Kidney (tissue), 14 donors: ENCODE data around the gene PTPRQ. TPM values are rescaled to one million over a fixed set of nuclear protein-coding genes. Genes with fewer than 3 reads are reported as not detected.

Experiments used
- DNase-seq, 5 donors: peaks; one replicate each; pipeline ENCODE4 v3.0.0-alpha.2; 2013 to 2020
- FAIRE-seq: peaks from 2 replicates; lab custom pipeline; 2012; peaks lifted over from hg19 to GRCh38; lab: Jason Lieb, UNC
- H3K27ac ChIP-seq, 2 donors: one replicate each; pipeline ENCODE4 v1.7.0; 2013; ENCODE audit warnings: low read depth in 2 of 2, low read length in 2 of 2, inconsistent platforms in 1 of 2
- H3K27me3 ChIP-seq: one replicate; pipeline ENCODE4 v1.7.1; 2013; ENCODE audit warnings: low read length, inconsistent platforms; ENCODE audit not compliant: control insufficient read depth, insufficient read depth
- H3K36me3 ChIP-seq, 3 donors: one replicate each; pipeline versions ENCODE4 v1.7.0 to v1.7.1; 2013; ENCODE audit warnings: low read length in 3 of 3, control low read depth in 1 of 3, inconsistent platforms in 1 of 3; ENCODE audit not compliant: insufficient read depth in 3 of 3, control insufficient read depth in 2 of 3
- H3K4me1 ChIP-seq, 3 donors: one replicate each; pipeline versions ENCODE4 v1.7.0 to v1.7.1; 2013; ENCODE audit warnings: low read length in 3 of 3, inconsistent platforms in 1 of 3, low read depth in 1 of 3; ENCODE audit not compliant: control insufficient read depth in 2 of 3, insufficient read depth in 2 of 3
- H3K4me3 ChIP-seq, 3 donors: one replicate each; pipeline versions ENCODE4 v1.7.0 to v1.8.1; 2013; ENCODE audit warnings: low read length in 3 of 3, control low read depth in 1 of 3, inconsistent platforms in 1 of 3
- H3K9ac ChIP-seq, 3 donors: one replicate each; pipeline versions ENCODE4 v1.7.0 to v1.7.1; 2013; ENCODE audit warnings: low read length in 3 of 3, control low read depth in 1 of 3, inconsistent platforms in 1 of 3
- H3K9me3 ChIP-seq, 3 donors: one replicate each; pipeline versions ENCODE4 v1.7.0 to v1.7.1; 2013; ENCODE audit warnings: low read length in 3 of 3, control low read depth in 1 of 3, inconsistent platforms in 1 of 3; ENCODE audit not compliant: control insufficient read depth in 2 of 3, insufficient read depth in 1 of 3
- intact Hi-C: fragments of 100-400 bp; cut with DNase I; formaldehyde crosslinking; loops from one replicate; pipeline ENCODE4 v1.11.1; 2022
- polyA plus RNA-seq: library from polyadenylated mRNA; stranded (reverse); fragments of 350-450 nt; fragmentation: Illumina TruSeq; extraction: RNeasy Lipid Tissue Mini Kit (QIAGEN cat#74804); gene quantifications from one replicate; pipeline ENCODE4 v1.2.3, GENCODE V29; 2014; ENCODE audit warnings: low read depth, low replicate concordance; ENCODE audit not compliant: insufficient read depth
- total RNA-seq: library from RNA; stranded (reverse); fragmentation: NEBNext Ultra II Directional; extraction: Animal tissue kit (Norgen Biotek cat#: 25700); gene quantifications from one replicate; pipeline ENCODE4 v1.2.1, GENCODE V29; 2021
- TF ChIP-seq, protein P1 (sequence below): IDR thresholded peaks from 3 replicates; pipeline ENCODE4 v1.5.1; 2012; ENCODE audit warnings: mild to moderate bottlenecking, moderate library complexity, borderline replicate concordance; ENCODE audit not compliant: insufficient read depth; ENCODE audit errors: extremely low read depth
- donor health status: control.
- donor health status: control.
- donor health status: control.
- donor health status: control.
- donor health status: control.
- donor health status: DM: yes; HTN: yes; CAD: no.
- donor health status: Normal renal cell carcinoma (clear cell type).

The PTPRQ gene
- total and polyA plus RNA-seq, 2 donors from 2014 or later: 0.25 to 3.1 TPM

DNA sequence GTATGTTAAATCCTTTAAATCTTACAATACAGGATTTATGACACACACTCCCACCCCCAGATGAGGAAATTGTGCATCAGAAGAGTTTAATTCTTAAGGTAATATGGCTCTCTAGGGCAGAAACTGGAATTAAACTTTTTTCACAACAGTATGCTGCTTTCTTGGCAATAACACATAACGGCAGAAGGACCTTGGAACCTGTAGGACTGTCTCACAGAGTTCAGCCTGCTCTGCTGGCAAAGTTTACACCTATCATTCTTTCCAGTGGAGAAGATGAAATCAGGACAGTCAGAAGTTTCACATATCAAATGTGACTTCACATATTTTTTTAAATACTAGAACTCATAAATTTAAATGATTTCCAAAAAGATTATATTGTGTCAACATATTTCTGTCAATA is 232.8 kb downstream of the PTPRQ start:
- FAIRE-seq (no peak), DNase-seq (no peak)

DNA sequence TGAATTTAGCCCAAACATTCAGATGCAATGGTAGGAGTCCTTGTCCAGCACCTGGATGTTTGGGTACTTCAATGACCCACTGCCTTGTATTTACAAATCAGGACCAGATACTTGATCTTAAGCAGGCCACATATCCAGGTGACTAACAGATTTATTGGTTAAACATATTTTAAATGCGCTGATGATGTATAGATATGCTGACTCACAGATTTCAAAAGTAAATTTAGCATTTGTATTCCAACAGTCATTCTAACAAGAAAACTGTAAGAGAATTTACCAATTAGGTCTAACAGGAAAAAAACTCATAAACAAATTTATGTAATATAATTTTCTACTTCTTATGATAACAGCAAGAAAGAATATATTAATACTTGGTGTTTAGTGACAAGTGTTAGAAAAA is 234.0 kb downstream of the PTPRQ start:
- intact Hi-C loops: no loop called here
- FAIRE-seq: no peak

More for the DNA sequence above, 232.8 kb downstream of the PTPRQ start:
- TF ChIP-seq, protein P1, sequence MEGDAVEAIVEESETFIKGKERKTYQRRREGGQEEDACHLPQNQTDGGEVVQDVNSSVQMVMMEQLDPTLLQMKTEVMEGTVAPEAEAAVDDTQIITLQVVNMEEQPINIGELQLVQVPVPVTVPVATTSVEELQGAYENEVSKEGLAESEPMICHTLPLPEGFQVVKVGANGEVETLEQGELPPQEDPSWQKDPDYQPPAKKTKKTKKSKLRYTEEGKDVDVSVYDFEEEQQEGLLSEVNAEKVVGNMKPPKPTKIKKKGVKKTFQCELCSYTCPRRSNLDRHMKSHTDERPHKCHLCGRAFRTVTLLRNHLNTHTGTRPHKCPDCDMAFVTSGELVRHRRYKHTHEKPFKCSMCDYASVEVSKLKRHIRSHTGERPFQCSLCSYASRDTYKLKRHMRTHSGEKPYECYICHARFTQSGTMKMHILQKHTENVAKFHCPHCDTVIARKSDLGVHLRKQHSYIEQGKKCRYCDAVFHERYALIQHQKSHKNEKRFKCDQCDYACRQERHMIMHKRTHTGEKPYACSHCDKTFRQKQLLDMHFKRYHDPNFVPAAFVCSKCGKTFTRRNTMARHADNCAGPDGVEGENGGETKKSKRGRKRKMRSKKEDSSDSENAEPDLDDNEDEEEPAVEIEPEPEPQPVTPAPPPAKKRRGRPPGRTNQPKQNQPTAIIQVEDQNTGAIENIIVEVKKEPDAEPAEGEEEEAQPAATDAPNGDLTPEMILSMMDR: no peak
- H3K36me3 ChIP-seq: no peaks in the 10 kb centered on the region
- no peaks in the 10 kb centered on the region for H3K4me1 ChIP-seq
- H3K9ac ChIP-seq: no peak overlapping the region
- H3K27ac ChIP-seq: no peak overlapping the region
- no peaks in the 10 kb centered on the region for H3K27me3 ChIP-seq
- intact Hi-C loops: no loop called here
- H3K9me3 ChIP-seq: no peaks in the 10 kb centered on the region
- H3K4me3 ChIP-seq: no peak overlapping the region

DNA sequence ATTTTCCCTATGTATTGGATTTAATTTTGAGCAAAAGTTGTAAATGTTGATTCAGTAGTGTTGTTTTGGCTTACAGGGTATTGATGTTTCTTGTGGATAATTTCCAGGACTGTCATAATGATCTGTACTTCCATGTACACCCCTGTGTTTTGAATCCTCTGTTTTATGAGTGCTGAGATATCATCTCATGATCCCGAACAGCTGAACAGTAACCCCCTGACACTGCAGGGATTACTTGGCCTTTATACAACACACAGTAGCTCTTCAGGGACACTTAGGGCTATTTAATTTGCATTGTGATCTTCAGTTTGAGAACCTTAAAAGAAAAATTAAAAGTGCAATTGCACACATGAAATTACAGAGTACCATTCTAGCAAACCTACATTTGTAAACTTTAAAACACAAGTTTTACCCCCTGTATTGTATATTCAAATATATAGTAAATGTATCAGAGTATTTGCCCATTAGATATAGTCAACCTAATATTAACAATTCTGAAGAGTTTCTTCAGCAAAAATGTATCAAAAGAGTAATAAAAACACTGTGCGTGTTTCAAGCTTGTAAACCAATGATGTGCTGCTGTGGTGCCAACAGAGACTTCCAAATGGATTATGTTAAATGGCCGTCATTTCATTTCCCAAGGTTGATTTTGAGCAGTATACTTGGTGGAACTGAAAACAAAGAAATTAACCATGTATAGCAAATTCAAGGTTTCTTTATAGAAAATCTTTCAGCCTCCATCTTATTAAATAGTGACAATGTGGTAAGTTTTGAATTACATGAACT is 235.5 kb downstream of the PTPRQ start:
- no peaks in the 10 kb centered on the region for H3K36me3 ChIP-seq
- H3K4me3 ChIP-seq: no peak overlapping the region
- intact Hi-C loops: no loop called here
- H3K27me3 ChIP-seq: no peaks in the 10 kb centered on the region
- DNase-seq: no peak
- H3K9ac ChIP-seq: no peak overlapping the region
- no peak for FAIRE-seq
- H3K4me1 ChIP-seq: no peaks in the 10 kb centered on the region
- TF ChIP-seq, protein P1: no peak
- H3K27ac ChIP-seq: no peak overlapping the region
- H3K9me3 ChIP-seq: no peaks in the 10 kb centered on the region

More for the DNA sequence above, 234.0 kb downstream of the PTPRQ start:
- no peak for DNase-seq
- no peak overlapping the region for H3K27ac ChIP-seq
- no peak overlapping the region for H3K9ac ChIP-seq
- no peaks in the 10 kb centered on the region for H3K36me3 ChIP-seq
- H3K27me3 ChIP-seq: no peaks in the 10 kb centered on the region
- TF ChIP-seq, protein P1: no peak
- no peaks in the 10 kb centered on the region for H3K4me1 ChIP-seq
- no peaks in the 10 kb centered on the region for H3K9me3 ChIP-seq
- H3K4me3 ChIP-seq: no peak overlapping the region
